ENCODE data around the gene ACOT9. TPM values are rescaled to one million over a fixed set of nuclear protein-coding genes. Genes with fewer than 3 reads are reported as not detected.
"Not testable (repeated sequence)": the region's sequence is repeated elsewhere in the genome, so short reads cannot be mapped to it uniquely, and the experiment has no call there.

Gene ACOT9
- total and polyA plus RNA-seq, 4 donors, result 27.3 to 42.7 (median 42.2) TPM

DNA sequence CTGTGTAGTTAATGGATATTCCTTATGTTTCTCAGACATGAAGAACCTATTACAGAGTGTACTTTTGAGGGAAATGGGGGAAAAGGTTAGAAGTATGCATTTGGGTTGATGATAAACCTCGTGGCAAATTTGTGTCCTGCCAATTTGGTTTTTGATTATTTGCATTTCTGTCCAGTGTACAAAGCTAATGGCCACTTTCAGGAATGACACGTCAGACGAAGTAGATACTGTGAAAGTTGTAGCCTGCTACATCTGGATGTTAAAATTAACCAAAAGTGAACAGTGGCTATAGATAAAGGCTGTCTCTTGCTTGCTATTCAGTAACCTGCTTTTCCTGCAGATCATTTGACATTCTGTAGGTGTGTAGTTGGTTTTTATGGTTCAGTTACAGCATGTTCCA is 74.7 kb downstream of the ACOT9 start:
- H3K27ac ChIP-seq (ENCODE audit: low read depth, low read length), result no peak overlapping the region
- H3K27me3 ChIP-seq (ENCODE audit: control insufficient read depth, insufficient read depth, low read length), result peaks cover 6% of the 10 kb centered on the region
- 30% methylated on average over 3 of the region's 3 CpGs for WGBS (ENCODE audit: insufficient coverage)
- no peaks in the 10 kb centered on the region for H3K4me1 ChIP-seq (ENCODE audit: control insufficient read depth, insufficient read depth, low read length)
- no peaks in the 10 kb centered on the region for H3K9me3 ChIP-seq (ENCODE audit: control insufficient read depth, insufficient read depth, low read length)
- peak in 2 of 6 donors; percentile 1 to 4 for DNase-seq (ENCODE audit: low read depth in 4 of 6, low spot score in 6 of 6)
- peak overlapping the region; percentile 59 for H3K4me3 ChIP-seq (ENCODE audit: low read depth, low read length)
- H3K36me3 ChIP-seq (ENCODE audit: control insufficient read depth, insufficient read depth, low read length), result no peaks in the 10 kb centered on the region

DNA sequence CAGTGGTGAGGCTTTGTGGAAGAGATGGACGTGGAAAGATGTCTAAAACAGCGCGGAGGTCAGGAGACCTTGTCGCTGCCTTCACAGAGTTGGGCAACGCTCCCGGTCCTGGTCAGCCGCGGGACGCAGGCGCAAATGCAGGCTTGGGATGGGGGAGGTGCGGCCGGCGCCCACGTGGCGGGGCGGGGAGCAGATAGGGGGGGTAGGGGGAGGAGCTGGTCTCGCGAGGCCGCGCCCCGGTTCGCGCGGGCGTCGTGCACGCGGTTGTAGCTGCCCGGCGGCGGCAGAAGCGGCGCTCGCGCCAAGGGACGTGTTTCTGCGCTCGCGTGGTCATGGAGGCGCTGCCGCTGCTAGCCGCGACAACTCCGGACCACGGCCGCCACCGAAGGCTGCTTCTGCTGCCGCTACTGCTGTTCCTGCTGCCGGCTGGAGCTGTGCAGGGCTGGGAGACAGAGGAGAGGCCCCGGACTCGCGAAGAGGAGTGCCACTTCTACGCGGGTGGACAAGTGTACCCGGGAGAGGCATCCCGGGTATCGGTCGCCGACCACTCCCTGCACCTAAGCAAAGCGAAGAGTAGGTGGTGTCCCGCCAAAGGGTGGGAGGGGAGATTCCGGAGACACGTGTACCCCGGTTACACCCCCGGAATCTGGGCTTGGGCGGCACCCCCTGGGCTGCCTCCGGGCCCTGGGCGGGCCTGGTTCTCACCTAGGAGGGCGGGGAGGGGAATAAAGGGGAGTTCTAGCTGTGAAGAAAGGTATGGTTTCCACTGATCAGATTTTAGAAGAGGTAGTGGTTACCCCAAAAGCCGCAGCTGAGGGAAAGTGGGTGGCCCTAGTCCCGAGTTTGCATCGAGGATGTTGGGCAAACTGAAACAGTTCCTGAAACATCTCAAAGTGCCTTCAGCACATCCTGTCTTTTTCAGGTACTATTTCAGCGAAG is 75.6 kb downstream of the ACOT9 start, which contains the start of gene PRDX4:
Gene PRDX4, plus strand, starts transcription at position 255 of the 939 bp plus-strand sequence. Its CDS starts 78 bp downstream, at position 333.
- DNase-seq (ENCODE audit: low read depth in 4 of 6, low spot score in 6 of 6), result peak; percentile 35 to 93 (median 68)
- WGBS (ENCODE audit: insufficient coverage), result 15% methylated on average over 68 of the region's 73 CpGs
- peak within 1 kb of the TSS; percentile 64 for H3K27ac ChIP-seq (ENCODE audit: low read depth, low read length)

DNA sequence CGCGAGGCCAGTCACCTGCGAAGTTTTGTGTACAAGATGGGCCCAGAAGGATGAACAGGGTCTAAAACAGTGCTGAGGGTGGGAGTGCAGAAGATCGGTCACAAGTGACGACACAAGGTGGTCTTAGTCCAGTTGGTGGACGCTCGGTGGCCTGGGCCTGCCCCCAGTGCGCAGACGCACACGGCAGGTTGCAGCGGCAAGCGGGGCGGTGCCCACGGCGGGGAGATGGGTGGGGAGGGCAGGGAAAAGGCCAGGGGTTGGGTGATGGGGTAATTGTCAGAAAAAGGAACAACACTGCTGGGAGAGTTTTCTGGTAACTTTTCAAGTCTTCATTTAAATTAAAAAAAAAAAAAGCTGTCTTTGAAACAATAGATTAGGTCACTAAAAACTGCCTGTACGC is 76.8 kb downstream of the ACOT9 start:
- H3K27ac ChIP-seq (ENCODE audit: low read depth, low read length), result no peak overlapping the region
- DNase-seq (ENCODE audit: low read depth in 4 of 6, low spot score in 6 of 6), result no peak
- peaks cover 6% of the 10 kb centered on the region for H3K27me3 ChIP-seq (ENCODE audit: control insufficient read depth, insufficient read depth, low read length)
- no peaks in the 10 kb centered on the region for H3K36me3 ChIP-seq (ENCODE audit: control insufficient read depth, insufficient read depth, low read length)
- H3K9me3 ChIP-seq (ENCODE audit: control insufficient read depth, insufficient read depth, low read length), result no peaks in the 10 kb centered on the region
- 88% methylated on average over 11 of the region's 16 CpGs for WGBS (ENCODE audit: insufficient coverage)
- H3K4me3 ChIP-seq (ENCODE audit: low read depth, low read length), result no peak overlapping the region
- no peaks in the 10 kb centered on the region for H3K4me1 ChIP-seq (ENCODE audit: control insufficient read depth, insufficient read depth, low read length)

More for the DNA sequence above, 75.6 kb downstream of the ACOT9 start, which contains the start of gene PRDX4:
- Histone ChIP-seq H3K4me1 (ENCODE audit: control insufficient read depth, insufficient read depth, low read length) (no peaks in the 10 kb centered on the region), H3K27me3 (ENCODE audit: control insufficient read depth, insufficient read depth, low read length) (peaks cover 6% of the 10 kb centered on the region), H3K9me3 (ENCODE audit: control insufficient read depth, insufficient read depth, low read length) (no peaks in the 10 kb centered on the region), H3K36me3 (ENCODE audit: control insufficient read depth, insufficient read depth, low read length) (no peaks in the 10 kb centered on the region), H3K4me3 (ENCODE audit: low read depth, low read length) (peak within 1 kb of the TSS; percentile 59)

DNA sequence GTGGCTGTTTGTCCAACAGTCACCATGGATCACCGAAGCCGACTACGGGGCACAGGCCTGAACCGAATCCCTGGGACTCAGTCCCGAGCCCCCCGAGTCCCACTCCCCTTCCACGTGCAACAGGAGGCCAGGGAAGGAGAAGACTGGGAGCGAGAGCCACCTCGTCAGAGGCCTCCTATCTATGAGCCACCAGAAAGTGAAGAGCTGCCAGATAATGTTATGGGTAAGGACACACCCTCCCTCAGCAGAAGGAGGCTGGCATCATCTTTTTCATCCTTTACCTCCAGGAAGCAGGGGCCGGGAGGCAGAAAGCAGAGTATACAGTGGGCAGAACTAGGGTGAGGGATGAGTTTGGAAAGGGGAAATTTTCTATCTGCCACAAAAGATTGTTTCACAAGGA is 78.6 kb downstream of the ACOT9 start:
- no peaks in the 10 kb centered on the region for H3K4me1 ChIP-seq (ENCODE audit: control insufficient read depth, insufficient read depth, low read length)
- 83% methylated on average over 5 of the region's 10 CpGs for WGBS (ENCODE audit: insufficient coverage)
- H3K36me3 ChIP-seq (ENCODE audit: control insufficient read depth, insufficient read depth, low read length), result no peaks in the 10 kb centered on the region
- no peak for DNase-seq (ENCODE audit: low read depth in 4 of 6, low spot score in 6 of 6)
- H3K27me3 ChIP-seq (ENCODE audit: control insufficient read depth, insufficient read depth, low read length), result no peaks in the 10 kb centered on the region
- no peaks in the 10 kb centered on the region for H3K9me3 ChIP-seq (ENCODE audit: control insufficient read depth, insufficient read depth, low read length)
- H3K27ac ChIP-seq (ENCODE audit: low read depth, low read length), result no peak overlapping the region
- no peak overlapping the region for H3K4me3 ChIP-seq (ENCODE audit: low read depth, low read length)

DNA sequence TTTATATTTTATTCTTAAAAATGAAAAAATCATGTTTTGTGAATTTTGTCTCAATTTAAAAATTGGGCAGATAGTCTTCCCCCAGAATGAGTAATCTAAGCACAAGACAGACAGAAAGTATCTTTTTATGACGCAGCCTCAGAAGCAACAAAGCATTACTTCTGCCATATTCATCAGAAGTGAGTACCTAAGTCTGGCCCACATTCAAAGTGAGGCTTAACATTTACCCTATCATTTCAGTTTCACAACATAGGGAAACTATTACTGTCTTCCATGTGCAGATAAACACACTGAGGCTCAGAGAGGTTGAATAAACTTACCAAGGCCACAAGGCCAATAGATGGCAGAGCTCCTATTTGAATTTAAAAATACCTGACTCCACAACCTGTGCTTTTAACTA is 80.2 kb downstream of the ACOT9 start:
- H3K4me3 ChIP-seq (ENCODE audit: low read depth, low read length), result no peak overlapping the region
- H3K27me3 ChIP-seq (ENCODE audit: control insufficient read depth, insufficient read depth, low read length), result no peaks in the 10 kb centered on the region
- no peak for DNase-seq (ENCODE audit: low read depth in 4 of 6, low spot score in 6 of 6)
- no peaks in the 10 kb centered on the region for H3K9me3 ChIP-seq (ENCODE audit: control insufficient read depth, insufficient read depth, low read length)
- H3K27ac ChIP-seq (ENCODE audit: low read depth, low read length), result no peak overlapping the region
- no peaks in the 10 kb centered on the region for H3K4me1 ChIP-seq (ENCODE audit: control insufficient read depth, insufficient read depth, low read length)
- WGBS (ENCODE audit: insufficient coverage), result 100% methylated on average over 1 of the region's 1 CpG
- H3K36me3 ChIP-seq (ENCODE audit: control insufficient read depth, insufficient read depth, low read length), result no peaks in the 10 kb centered on the region

DNA sequence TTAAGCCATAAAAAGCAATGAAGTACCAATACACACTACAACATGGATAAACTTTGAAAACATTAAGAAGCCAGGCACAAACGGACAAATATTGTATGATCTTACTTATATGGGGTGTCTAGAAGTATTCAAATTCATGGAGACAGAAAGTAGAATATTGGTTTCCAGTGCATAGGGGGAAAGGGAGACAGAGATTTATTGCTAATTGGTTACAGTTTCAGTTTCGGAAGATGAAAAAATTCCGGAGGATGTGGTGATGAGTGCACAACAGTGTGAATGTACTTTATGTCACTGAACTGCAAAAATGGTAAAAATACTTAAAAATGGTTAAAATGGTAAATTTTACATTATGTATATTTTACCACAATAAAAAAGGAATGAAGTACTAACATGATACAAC is 80.9 kb downstream of the ACOT9 start:
- no peak for DNase-seq (ENCODE audit: low read depth in 4 of 6, low spot score in 6 of 6)
- no peak overlapping the region for H3K4me3 ChIP-seq (ENCODE audit: low read depth, low read length)
- H3K9me3 ChIP-seq (ENCODE audit: control insufficient read depth, insufficient read depth, low read length), result no peaks in the 10 kb centered on the region
- no peaks in the 10 kb centered on the region for H3K4me1 ChIP-seq (ENCODE audit: control insufficient read depth, insufficient read depth, low read length)
- H3K27me3 ChIP-seq (ENCODE audit: control insufficient read depth, insufficient read depth, low read length), result no peaks in the 10 kb centered on the region
- 93% methylated on average over 2 of the region's 3 CpGs for WGBS (ENCODE audit: insufficient coverage)
- no peaks in the 10 kb centered on the region for H3K36me3 ChIP-seq (ENCODE audit: control insufficient read depth, insufficient read depth, low read length)
- H3K27ac ChIP-seq (ENCODE audit: low read depth, low read length), result no peak overlapping the region

DNA sequence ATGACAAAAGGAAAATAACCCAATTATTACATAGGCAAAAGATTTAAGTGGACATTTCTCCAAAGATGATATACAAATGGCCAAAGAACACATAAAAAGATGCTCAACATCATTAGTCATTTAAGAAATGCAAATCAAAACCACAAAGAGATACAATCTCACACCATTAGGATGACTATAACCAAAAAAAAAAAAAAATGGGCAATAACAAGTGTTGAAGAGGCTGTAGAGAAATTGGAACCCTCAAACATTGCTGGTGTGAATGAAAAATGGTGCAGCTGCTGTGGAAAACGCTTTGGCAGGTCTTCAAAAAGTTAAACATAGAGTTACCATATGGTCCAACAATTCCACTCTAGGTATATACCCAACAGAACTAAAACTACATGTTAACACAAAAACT is 81.4 kb downstream of the ACOT9 start:
- DNase-seq (ENCODE audit: low read depth in 4 of 6, low spot score in 6 of 6), result no peak
- no peaks in the 10 kb centered on the region for H3K4me1 ChIP-seq (ENCODE audit: control insufficient read depth, insufficient read depth, low read length)
- no CpG with 5 or more reads among the region's 1 CpG for WGBS (ENCODE audit: insufficient coverage)
- H3K27ac ChIP-seq (ENCODE audit: low read depth, low read length), result no peak overlapping the region
- H3K9me3 ChIP-seq (ENCODE audit: control insufficient read depth, insufficient read depth, low read length), result no peaks in the 10 kb centered on the region
- no peak overlapping the region for H3K4me3 ChIP-seq (ENCODE audit: low read depth, low read length)
- H3K27me3 ChIP-seq (ENCODE audit: control insufficient read depth, insufficient read depth, low read length), result no peaks in the 10 kb centered on the region
- no peaks in the 10 kb centered on the region for H3K36me3 ChIP-seq (ENCODE audit: control insufficient read depth, insufficient read depth, low read length)

DNA sequence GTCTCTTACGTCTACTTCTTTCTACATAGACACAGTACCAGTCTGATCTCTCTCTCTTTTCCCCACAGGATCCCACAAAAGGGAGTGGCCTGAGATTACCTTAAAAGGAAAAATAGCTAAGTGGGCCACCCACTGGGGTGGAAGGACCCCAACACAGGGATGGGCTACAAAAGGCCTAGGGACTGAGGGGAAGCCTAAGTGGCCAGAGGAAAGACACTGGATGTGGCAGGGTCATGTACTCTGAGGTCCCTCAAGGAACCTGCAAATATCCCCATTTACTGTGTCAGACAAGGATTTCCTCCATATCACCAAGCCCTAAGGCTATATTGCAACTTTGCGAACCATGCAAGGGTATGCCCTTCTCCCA is 82.3 kb downstream of the ACOT9 start:
- no CpG with 5 or more reads among the region's 2 CpGs for WGBS (ENCODE audit: insufficient coverage)
- Histone ChIP-seq H3K4me3 (ENCODE audit: low read depth, low read length) (no peak overlapping the region), H3K4me1 (ENCODE audit: control insufficient read depth, insufficient read depth, low read length) (no peaks in the 10 kb centered on the region), H3K9me3 (ENCODE audit: control insufficient read depth, insufficient read depth, low read length) (no peaks in the 10 kb centered on the region), H3K27ac (ENCODE audit: low read depth, low read length) (no peak overlapping the region), H3K27me3 (ENCODE audit: control insufficient read depth, insufficient read depth, low read length) (no peaks in the 10 kb centered on the region), H3K36me3 (ENCODE audit: control insufficient read depth, insufficient read depth, low read length) (no peaks in the 10 kb centered on the region)
- no peak for DNase-seq (ENCODE audit: low read depth in 4 of 6, low spot score in 6 of 6)

DNA sequence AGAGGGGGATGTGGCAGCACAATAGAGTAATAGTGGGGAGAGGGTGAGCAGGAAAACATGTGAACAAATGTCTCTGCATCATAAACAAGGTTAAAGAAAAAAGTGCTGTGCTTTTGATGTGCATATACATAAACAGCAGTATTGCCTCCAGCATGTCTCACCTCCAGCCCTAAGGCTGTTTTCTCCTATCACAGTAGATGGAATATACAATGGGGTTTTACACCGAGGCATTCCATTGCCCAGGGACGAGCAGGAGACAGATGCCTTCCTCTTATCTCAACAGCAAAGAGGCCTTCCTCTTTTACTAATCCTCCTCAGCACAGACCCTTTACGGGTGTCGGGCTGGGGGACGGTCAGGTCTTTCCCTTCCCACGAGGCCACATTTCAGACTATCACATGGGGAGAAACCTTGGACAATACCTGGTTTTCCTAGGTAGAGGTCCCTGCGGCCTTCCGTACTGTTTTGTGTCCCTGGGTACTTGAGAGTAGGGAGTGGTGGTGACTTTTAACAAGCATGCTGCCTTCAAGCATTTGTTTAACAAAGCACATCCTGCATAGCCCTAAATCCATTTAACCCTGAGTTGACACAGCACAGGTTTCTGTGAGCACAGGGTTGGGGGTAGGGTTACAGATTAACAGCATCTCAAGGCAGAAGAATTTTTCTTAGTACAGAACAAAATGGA is 82.9 kb downstream of the ACOT9 start:
- not testable (repeated sequence) for H3K4me3 ChIP-seq (ENCODE audit: low read depth, low read length); H3K27ac ChIP-seq (ENCODE audit: low read depth, low read length); H3K9me3 ChIP-seq (ENCODE audit: control insufficient read depth, insufficient read depth, low read length); H3K27me3 ChIP-seq (ENCODE audit: control insufficient read depth, insufficient read depth, low read length); H3K36me3 ChIP-seq (ENCODE audit: control insufficient read depth, insufficient read depth, low read length); DNase-seq (ENCODE audit: low read depth in 4 of 6, low spot score in 6 of 6); H3K4me1 ChIP-seq (ENCODE audit: control insufficient read depth, insufficient read depth, low read length)
- no CpG with 5 or more reads among the region's 8 CpGs for WGBS (ENCODE audit: insufficient coverage)
